Colonic mucosa (tissue), 4 donors: ENCODE data around the gene FBXW8. TPM values are rescaled to one million over a fixed set of nuclear protein-coding genes. Genes with fewer than 3 reads are reported as not detected.

Experiments
- DNase-seq: peaks from one replicate; pipeline ENCODE4 v3.0.0-alpha.2; 2020
- H3K27ac ChIP-seq: fragments of 200-600 bp; one replicate; pipeline ENCODE4 v1.8.0; 2021
- H3K27me3 ChIP-seq: fragments of 200-600 bp; one replicate; pipeline ENCODE4 v1.8.0; 2021
- H3K36me3 ChIP-seq: fragments of 200-600 bp; one replicate; pipeline ENCODE4 v1.8.0; 2021
- H3K4me1 ChIP-seq: fragments of 200-600 bp; one replicate; pipeline ENCODE4 v1.8.0; 2021; ENCODE audit warnings: mild to moderate bottlenecking
- H3K4me3 ChIP-seq: fragments of 200-600 bp; one replicate; pipeline ENCODE4 v1.8.0; 2021
- H3K9ac ChIP-seq, 2 donors: one replicate each; pipeline ENCODE4 v1.7.0; 2013; ENCODE audit warnings: control low read depth in 2 of 2, low read depth in 2 of 2, low read length in 2 of 2
- H3K9me3 ChIP-seq: fragments of 200-600 bp; one replicate; pipeline ENCODE4 v1.8.0; 2021
- CTCF ChIP-seq: fragments of 200-600 bp; IDR thresholded peaks from one replicate; pipeline ENCODE4 v1.8.0; 2022; ENCODE audit warnings: antibody characterized with exemption, mild to moderate bottlenecking
- intact Hi-C: fragments of 100-400 bp; cut with DNase I; formaldehyde crosslinking; loops from one replicate; pipeline ENCODE4 v1.14.1; 2022
- total RNA-seq, 2 donors: library from RNA; stranded (reverse); fragmentation: NEBNext Ultra II Directional in 1 of 2; extraction: Animal tissue kit (Norgen Biotek cat#: 25700) in 1 of 2; gene quantifications; one replicate each; pipeline ENCODE4 v1.2.1, GENCODE V29; 2021
- donor health status: healthy.
- donor health status: DM: no; HTN: no; CAD: no.
- donor health status: DM: no; HTN: no; CAD: no.

FBXW8 gene
- total RNA-seq, 2 donors from 2014 or later: 11.1 to 13.7 TPM

DNA sequence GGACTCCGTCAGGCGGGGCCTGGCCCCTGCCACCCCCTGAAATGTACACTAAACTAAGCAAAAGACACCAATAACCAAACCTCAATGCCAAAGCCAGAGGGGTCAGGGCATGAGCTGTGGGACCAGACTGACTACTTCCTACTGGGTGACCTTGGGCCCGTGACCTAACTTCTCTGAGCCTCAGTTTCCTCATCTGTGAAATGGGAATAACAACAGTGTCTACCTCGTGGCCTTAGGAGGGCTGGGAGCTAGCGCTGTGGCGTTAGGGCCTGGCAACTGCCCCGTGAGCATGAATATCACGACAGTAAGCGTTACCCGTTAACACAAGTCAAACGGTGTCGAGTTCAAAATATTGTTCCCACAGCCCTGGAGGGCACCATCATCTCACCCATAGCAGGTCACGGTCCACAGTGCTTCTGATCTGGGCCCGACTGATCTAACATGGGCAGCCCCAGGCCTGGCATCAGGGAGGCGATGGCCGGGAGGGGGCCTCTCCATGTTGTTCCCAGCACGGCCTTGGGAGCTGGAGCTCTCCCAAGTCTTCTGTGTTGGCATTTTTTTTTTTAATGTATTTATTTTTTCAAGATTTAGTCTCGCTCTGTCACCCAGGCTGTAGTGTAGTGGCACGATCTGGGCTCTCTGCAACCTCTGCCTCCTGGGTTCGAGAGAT is 136.2 kb downstream of the FBXW8 start:
- Histone ChIP-seq H3K4me3 (no peak overlapping the region), H3K36me3 (no peaks in the 10 kb centered on the region), H3K27ac (no peak overlapping the region), H3K27me3 (no peaks in the 10 kb centered on the region), H3K4me1 (no peaks in the 10 kb centered on the region), H3K9ac (no peak overlapping the region), H3K9me3 (no peaks in the 10 kb centered on the region)
- no peak for DNase-seq
- intact Hi-C loops: no loop called here
- TF ChIP-seq CTCF: no peak

- no peak overlapping the region for H3K27ac ChIP-seq
Observed at GRCh38 chr12:117047810-117048584, 137.2 kb downstream of the FBXW8 start.

GRCh38 chr12:117048585-117048904 is 137.8 kb downstream of the FBXW8 start:
- H3K9me3 ChIP-seq: no peaks in the 10 kb centered on the region
- no peaks in the 10 kb centered on the region for H3K4me1 ChIP-seq
- H3K36me3 ChIP-seq: no peaks in the 10 kb centered on the region
- TF ChIP-seq CTCF: no peak
- H3K9ac ChIP-seq: no peak overlapping the region
- H3K27me3 ChIP-seq: no peaks in the 10 kb centered on the region
- DNase-seq: no peak
- no peak overlapping the region for H3K4me3 ChIP-seq
- intact Hi-C loops: no loop called here
- H3K27ac ChIP-seq: no peak overlapping the region

More at GRCh38 chr12:117047810-117048584, 137.2 kb downstream of the FBXW8 start:
- no peak overlapping the region for H3K4me3 ChIP-seq
- no peaks in the 10 kb centered on the region for H3K27me3 ChIP-seq
- H3K9ac ChIP-seq: no peak overlapping the region
- no peaks in the 10 kb centered on the region for H3K4me1 ChIP-seq
- H3K9me3 ChIP-seq: no peaks in the 10 kb centered on the region
- DNase-seq: no peak
- intact Hi-C loops: no loop called here
- no peak for TF ChIP-seq CTCF
- no peaks in the 10 kb centered on the region for H3K36me3 ChIP-seq

DNA sequence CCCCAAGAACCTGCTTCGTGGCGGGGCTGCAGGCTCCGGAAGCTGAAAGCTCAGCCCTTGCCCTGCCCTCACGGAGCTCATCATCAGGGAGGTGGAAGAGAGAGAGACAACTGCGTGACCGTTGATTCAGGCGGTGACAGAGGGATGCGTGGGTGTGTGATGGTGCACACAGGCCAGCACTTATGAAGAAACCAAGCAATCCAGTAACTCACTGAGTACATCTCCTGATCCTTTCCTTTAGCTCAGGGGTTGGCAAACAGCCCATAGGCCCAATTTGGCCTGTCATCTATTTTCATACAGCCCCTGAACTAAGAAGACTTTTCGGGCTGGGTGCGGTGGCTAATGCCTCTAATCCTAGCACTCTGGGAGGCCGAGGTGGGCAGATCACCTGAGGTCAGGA is 138.5 kb downstream of the FBXW8 start:
- H3K27me3 ChIP-seq: no peaks in the 10 kb centered on the region
- no peak overlapping the region for H3K4me3 ChIP-seq
- no peaks in the 10 kb centered on the region for H3K9me3 ChIP-seq
- intact Hi-C loops: no loop called here
- TF ChIP-seq CTCF: no peak
- no peak overlapping the region for H3K27ac ChIP-seq
- no peaks in the 10 kb centered on the region for H3K4me1 ChIP-seq
- H3K9ac ChIP-seq: no peak overlapping the region
- no peak for DNase-seq
- H3K36me3 ChIP-seq: no peaks in the 10 kb centered on the region

GRCh38 chr12:117050060-117050459 is 139.3 kb downstream of the FBXW8 start:
- Histone ChIP-seq H3K36me3 (no peaks in the 10 kb centered on the region), H3K4me1 (no peaks in the 10 kb centered on the region), H3K9ac (no peak overlapping the region), H3K27me3 (no peaks in the 10 kb centered on the region), H3K4me3 (no peak overlapping the region), H3K27ac (no peak overlapping the region), H3K9me3 (no peaks in the 10 kb centered on the region)
- intact Hi-C loops: no loop called here
- no peak for TF ChIP-seq CTCF
- DNase-seq: no peak
